Measurements from ENCODE around the gene DGCR6.
"Not testable (repeated sequence)": the region's sequence is repeated elsewhere in the genome, so short reads cannot be mapped to it uniquely, and the experiment has no call there.

The DGCR6 gene

DNA sequence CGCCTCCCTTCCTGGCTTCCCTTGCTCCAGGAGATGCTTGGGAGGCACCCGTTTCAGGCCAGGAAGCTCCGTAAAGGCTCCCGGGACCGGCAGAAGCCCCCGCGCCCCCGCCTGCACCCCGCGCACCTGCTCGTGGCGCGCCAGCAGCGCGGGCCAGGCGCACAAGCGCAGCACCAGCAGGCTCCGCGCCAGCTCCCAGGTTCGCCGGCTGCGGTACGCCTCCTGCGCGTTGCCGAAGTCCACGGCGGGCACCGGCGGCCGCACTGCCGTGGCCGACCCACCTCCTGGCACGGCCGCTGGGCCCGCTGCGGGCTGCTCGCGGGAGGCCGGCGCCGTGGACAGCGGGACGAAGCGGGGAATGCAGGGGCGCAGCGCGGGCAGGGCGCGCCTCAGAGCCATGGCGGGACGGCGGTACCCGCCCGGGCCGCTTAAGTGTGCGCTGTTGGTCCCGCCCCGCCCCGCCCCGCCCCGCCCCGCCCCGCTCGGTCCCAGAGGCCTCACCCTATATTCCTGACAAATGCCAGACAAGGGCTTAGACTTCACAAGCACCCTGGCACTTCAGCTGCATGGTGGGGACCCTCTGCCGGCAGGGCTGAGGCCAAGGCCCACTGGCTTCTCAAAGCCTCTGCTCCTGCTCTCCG lies 29.9 kb downstream of the DGCR6 start, which contains the start of gene PRODH:
Gene PRODH (minus strand): TSS at position 405 of the 641 bp plus-strand sequence. CDS start 6 bp downstream, at position 399.
- Histone ChIP-seq H3K36me3 (no peaks in the 10 kb centered on the region), H3K27me3 (no peaks in the 10 kb centered on the region), H3K4me3 (ENCODE audit: low read depth, low read length) (no peak within 1 kb of the TSS), H3K4me1 (no peaks in the 10 kb centered on the region), H3K9me3 (no peaks in the 10 kb centered on the region)
- DNase-seq, result no peak
- TF ChIP-seq, protein P1, sequence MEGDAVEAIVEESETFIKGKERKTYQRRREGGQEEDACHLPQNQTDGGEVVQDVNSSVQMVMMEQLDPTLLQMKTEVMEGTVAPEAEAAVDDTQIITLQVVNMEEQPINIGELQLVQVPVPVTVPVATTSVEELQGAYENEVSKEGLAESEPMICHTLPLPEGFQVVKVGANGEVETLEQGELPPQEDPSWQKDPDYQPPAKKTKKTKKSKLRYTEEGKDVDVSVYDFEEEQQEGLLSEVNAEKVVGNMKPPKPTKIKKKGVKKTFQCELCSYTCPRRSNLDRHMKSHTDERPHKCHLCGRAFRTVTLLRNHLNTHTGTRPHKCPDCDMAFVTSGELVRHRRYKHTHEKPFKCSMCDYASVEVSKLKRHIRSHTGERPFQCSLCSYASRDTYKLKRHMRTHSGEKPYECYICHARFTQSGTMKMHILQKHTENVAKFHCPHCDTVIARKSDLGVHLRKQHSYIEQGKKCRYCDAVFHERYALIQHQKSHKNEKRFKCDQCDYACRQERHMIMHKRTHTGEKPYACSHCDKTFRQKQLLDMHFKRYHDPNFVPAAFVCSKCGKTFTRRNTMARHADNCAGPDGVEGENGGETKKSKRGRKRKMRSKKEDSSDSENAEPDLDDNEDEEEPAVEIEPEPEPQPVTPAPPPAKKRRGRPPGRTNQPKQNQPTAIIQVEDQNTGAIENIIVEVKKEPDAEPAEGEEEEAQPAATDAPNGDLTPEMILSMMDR (IDR thresholded peaks at IDR 0.05; ENCODE audit: low read depth, low read length), result no peak

DNA sequence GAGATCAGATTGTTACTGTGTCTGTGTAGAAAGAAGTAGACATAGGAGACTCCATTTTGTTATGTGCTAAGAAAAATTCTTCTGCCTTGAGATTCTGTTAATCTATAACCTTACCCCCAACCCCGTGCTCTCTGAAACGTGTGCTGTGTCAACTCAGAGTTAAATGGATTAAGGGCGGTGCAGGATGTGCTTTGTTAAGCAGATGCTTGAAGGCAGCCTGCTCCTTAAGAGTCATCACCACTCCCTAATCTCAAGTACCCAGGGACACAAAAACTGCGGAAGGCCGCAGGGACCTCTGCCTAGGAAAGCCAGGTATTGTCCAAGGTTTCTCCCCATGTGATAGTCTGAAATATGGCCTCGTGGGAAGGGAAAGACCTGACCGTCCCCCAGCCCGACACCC lies 32.6 kb downstream of the DGCR6 start:
- H3K27me3 ChIP-seq; DNase-seq; H3K4me1 ChIP-seq; H3K9me3 ChIP-seq; H3K36me3 ChIP-seq; H3K4me3 ChIP-seq (ENCODE audit: low read depth, low read length): not testable (repeated sequence)

DNA sequence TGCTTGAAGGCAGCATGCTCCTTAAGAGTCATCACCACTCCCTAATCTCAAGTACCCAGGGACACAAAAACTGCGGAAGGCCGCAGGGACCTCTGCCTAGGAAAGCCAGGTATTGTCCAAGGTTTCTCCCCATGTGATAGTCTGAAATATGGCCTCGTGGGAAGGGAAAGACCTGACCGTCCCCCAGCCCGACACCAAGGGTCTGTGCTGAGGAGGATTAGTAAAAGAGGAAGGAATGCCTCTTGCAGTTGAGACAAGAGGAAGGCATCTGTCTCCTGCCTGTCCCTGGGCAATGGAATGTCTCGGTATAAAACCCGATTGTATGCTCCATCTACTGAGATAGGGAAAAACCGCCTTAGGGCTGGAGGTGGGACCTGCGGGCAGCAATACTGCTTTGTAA lies 41.0 kb downstream of the DGCR6 start:
- H3K9me3 ChIP-seq; H3K27me3 ChIP-seq; DNase-seq; H3K4me3 ChIP-seq (ENCODE audit: low read depth, low read length); H3K36me3 ChIP-seq; H3K4me1 ChIP-seq: not testable (repeated sequence)

DNA sequence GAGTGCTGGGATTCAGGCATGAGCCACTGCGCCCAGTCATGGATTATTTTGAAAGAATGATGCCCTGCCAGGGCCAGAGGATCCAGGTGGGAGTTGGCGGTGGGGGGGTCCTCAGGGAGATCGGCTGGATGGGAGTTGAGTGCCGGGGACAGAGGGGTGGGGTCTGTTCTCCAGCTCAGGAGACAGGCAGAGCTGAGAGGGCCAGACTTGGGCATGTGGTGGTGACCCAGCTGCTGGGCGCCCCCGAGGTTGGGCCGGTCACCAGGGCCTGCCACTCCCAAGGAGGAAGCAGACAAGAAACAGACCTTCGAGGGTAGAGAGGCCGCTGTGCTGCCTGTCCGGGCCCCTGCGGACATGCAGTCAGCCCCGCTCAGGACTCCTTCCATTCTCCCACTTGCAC lies 41.8 kb downstream of the DGCR6 start:
- no peak overlapping the region for H3K4me3 ChIP-seq (ENCODE audit: low read depth, low read length)
- no peak for DNase-seq
- TF ChIP-seq, protein P1 (IDR thresholded peaks at IDR 0.05; ENCODE audit: low read depth, low read length), result no peak
- H3K9me3 ChIP-seq, result no peaks in the 10 kb centered on the region
- no peaks in the 10 kb centered on the region for H3K4me1 ChIP-seq
- H3K27me3 ChIP-seq, result no peaks in the 10 kb centered on the region
- H3K36me3 ChIP-seq, result no peaks in the 10 kb centered on the region

DNA sequence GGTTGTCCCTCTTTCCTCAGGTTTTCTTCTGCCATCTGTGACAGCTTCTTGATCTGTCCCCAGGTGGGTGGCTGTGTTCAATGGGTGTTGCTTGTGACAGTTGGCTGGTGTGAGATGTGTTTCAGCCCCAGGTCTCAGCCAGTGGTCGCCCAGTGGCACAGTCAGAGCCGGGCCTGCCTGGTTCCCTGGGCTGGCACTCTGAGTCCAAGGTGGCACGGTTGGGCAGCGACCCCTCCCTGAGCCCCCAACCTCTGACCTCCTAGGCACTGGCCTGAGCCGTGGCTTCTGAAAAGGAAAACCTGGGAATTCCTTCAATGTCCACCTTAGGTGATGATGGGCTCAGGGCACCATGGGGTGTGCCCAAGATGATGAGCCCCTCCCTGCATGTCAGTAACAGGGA lies 44.0 kb downstream of the DGCR6 start:
- no peaks in the 10 kb centered on the region for H3K27me3 ChIP-seq
- no peaks in the 10 kb centered on the region for H3K9me3 ChIP-seq
- H3K36me3 ChIP-seq, result no peaks in the 10 kb centered on the region
- no peak for DNase-seq
- H3K4me3 ChIP-seq (ENCODE audit: low read depth, low read length), result no peak overlapping the region
- TF ChIP-seq, protein P1 (IDR thresholded peaks at IDR 0.05; ENCODE audit: low read depth, low read length), result no peak
- H3K4me1 ChIP-seq, result no peaks in the 10 kb centered on the region; the same call in 1 of the 2 replicates

DNA sequence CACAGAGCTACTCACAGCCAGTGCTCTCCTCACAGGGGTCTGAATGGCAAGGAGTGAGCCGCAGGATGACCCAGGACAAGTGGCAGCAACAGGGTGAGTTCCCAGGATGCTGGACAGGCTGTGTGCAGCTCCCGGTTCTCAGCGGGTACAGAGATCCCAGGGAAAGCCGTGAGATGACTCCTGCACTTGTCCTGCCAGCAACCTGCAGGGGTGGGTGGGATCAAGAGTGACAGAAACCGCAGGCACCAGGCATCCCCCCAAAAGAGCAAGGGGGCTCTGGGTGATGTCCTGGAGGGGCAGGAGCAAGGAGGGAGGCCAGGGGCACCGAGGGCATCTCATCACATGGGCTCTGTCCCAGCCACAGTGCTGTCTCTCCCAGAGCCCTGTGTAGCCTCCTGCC lies 45.9 kb downstream of the DGCR6 start:
- TF ChIP-seq, protein P1 (IDR thresholded peaks at IDR 0.05; ENCODE audit: low read depth, low read length), result no peak
- peak; percentile 7 for DNase-seq
- Histone ChIP-seq H3K27me3 (no peaks in the 10 kb centered on the region), H3K4me1 (no peaks in the 10 kb centered on the region; the same call in 1 of the 2 replicates), H3K36me3 (no peaks in the 10 kb centered on the region), H3K4me3 (ENCODE audit: low read depth, low read length) (no peak overlapping the region), H3K9me3 (no peaks in the 10 kb centered on the region)

DNA sequence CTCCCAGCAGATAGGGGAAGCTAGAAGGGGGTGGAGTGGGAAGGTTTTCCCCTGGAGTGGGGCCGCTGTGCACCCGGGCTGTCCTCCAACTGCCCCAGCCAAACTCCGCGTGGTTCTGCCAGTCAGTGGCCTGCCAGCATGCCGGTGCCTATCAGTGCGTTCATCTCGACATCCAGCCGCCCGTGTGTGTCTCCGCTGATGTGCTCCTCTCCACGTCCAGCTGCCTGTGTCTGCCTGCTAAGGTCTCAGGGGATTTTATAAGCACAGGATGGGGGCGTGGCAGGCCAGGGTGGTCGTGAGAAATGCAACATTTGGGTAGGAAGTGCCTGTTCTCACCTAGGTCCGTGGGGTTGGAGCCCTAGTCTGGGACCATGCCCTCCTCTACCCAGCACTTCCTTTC lies 47.0 kb downstream of the DGCR6 start:
- not testable (repeated sequence) for H3K4me1 ChIP-seq; H3K27me3 ChIP-seq; H3K4me3 ChIP-seq (ENCODE audit: low read depth, low read length); H3K36me3 ChIP-seq; H3K9me3 ChIP-seq
- peak; percentile 69 for DNase-seq
